Choroid plexus epithelial cell (primary cell): ENCODE data around the gene SLX4.

Source experiments
- DNase-seq: peaks from one replicate; pipeline ENCODE4 v3.0.0-alpha.2; 2010; ENCODE audit warnings: low read depth
- H3K4me3 ChIP-seq: 2 replicates; pipeline ENCODE4 v1.5.1; 2011; ENCODE audit warnings: low read depth, mild to moderate bottlenecking, control low read depth, low read length, moderate library complexity
- TF ChIP-seq, protein P1 (sequence below): conservative IDR thresholded peaks from 2 replicates; pipeline ENCODE4 v1.5.1; 2011; ENCODE audit warnings: low read depth, mild to moderate bottlenecking, control low read depth, inconsistent platforms, low read length, moderate library complexity

Gene SLX4

DNA sequence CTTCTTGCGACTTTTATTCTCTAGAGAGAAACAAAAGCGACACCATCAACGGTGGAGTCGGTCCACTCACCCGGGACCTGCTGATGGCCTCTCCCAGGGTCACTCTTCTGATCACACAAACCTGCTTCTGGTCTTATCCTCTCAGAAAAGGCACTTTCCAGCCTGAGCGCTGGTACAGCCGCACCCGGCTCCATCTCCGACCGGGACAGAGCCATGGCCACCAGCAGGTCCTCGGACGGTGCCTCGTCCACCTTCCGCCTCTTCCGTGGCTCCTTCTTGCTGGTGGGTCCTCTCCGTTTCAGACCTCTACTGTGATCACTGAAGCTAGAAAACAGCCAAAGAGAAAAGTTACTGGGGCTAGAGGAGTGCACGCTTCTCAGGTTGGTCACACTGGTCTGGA lies 13.7 kb downstream of the SLX4 start:
- no peak for DNase-seq
- TF ChIP-seq, protein P1, sequence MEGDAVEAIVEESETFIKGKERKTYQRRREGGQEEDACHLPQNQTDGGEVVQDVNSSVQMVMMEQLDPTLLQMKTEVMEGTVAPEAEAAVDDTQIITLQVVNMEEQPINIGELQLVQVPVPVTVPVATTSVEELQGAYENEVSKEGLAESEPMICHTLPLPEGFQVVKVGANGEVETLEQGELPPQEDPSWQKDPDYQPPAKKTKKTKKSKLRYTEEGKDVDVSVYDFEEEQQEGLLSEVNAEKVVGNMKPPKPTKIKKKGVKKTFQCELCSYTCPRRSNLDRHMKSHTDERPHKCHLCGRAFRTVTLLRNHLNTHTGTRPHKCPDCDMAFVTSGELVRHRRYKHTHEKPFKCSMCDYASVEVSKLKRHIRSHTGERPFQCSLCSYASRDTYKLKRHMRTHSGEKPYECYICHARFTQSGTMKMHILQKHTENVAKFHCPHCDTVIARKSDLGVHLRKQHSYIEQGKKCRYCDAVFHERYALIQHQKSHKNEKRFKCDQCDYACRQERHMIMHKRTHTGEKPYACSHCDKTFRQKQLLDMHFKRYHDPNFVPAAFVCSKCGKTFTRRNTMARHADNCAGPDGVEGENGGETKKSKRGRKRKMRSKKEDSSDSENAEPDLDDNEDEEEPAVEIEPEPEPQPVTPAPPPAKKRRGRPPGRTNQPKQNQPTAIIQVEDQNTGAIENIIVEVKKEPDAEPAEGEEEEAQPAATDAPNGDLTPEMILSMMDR: no peak
- no peak overlapping the region for H3K4me3 ChIP-seq

DNA sequence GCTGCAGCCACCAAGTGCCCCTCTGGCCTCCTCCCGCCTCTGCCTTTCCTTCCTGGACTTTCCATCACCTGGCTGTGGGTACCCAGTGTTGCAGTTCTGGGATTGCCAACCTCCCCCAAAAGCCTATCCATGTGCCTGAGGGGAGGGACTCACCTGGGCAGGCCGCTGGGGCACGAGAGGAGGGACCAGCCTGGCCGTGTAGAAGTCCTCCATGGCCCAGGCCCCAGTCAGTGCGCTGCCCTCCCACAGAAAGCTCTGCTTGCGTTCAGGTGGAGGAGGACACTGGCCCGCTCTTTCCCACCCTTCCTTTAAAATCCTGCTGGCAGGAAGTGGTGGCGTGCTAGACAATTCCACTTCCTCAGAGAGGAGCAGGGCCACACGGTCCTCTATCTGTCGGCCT lies 14.2 kb downstream of the SLX4 start:
- no peak overlapping the region for H3K4me3 ChIP-seq
- TF ChIP-seq, protein P1: no peak
- DNase-seq: no peak

DNA sequence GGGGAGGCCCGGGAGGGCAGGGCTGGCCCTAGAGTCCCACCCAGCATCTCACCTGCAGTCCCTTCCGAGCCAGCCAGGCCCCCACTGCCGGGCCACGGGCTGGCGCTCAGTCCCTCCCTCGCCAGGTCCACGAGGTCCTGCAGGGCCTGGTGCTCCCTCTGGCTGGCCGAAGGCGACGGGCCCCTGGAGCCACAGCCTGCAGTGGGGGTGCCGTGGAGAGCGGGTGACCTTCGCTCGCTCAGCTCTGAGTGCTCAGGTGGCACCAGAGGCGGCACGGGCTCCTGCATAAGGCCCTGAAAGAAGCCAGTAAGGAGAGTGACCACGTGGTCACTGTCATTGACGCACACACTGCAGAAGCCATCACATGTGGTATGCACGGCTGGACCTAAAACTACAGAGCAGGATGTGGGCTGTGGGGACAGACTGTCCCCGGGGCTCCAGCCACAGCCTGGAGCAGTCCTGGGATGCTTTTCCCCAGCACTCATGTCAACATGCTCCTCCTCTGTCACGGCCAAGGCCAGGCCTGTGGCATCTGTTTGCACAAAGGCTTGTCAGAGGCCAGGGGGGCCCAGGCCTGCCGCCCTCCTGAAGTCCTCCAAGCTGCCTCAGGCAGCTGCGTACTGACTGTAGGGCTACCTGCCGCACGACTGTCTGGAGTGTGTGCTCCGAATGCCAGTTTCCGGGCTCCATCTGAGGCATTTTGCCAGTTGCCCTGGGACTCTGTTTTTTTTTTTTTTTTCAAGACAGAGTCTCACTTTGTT lies 15.1 kb downstream of the SLX4 start:
- no peak overlapping the region for H3K4me3 ChIP-seq
- DNase-seq: no peak
- TF ChIP-seq, protein P1: no peak

DNA sequence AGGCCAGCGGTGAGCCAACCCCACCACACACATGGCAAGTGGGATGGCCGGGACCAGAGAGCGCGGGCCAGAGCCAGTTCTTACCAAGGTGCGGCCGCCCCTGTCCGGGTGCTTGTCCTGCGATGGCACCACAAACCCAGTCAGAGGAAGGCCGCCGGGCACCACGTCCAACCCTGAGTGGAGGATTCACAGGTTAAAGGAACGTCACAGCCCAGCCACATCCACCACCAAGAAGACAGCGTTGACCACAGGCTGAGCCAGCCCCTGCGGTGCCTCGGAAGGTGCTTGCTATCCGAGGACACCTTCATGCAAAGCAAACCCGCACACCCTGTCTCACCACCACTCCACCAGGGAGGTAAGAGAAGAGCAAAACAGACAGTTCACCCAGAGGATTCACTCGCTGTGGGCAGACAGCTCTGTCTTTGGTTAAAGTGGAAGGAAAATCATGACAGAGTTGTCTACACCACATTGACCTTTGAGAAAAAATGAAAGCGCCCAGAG lies 15.8 kb downstream of the SLX4 start:
- H3K4me3 ChIP-seq: no peak overlapping the region
- TF ChIP-seq, protein P1: no peak
- no peak for DNase-seq

DNA sequence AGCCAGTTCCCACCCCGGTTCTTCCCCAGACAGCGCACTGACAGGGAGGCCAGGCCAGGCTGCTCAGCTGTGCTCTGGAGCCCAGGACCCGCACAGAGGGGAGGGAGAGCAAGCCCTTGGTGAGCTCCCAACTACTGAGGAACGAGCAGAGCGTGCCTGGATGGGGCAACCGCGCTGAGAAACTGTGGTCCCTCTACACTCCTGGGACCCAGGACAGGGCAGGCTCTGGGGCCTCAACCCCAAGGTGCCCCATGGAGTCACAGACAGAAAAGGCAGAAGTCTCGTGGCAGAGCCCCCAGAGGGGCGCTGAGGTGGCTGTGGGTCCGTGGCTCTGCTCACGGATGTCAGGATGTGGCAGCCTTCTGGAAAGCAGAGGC lies 16.3 kb downstream of the SLX4 start:
- no peak overlapping the region for H3K4me3 ChIP-seq
- no peak for DNase-seq
- TF ChIP-seq, protein P1: no peak

DNA sequence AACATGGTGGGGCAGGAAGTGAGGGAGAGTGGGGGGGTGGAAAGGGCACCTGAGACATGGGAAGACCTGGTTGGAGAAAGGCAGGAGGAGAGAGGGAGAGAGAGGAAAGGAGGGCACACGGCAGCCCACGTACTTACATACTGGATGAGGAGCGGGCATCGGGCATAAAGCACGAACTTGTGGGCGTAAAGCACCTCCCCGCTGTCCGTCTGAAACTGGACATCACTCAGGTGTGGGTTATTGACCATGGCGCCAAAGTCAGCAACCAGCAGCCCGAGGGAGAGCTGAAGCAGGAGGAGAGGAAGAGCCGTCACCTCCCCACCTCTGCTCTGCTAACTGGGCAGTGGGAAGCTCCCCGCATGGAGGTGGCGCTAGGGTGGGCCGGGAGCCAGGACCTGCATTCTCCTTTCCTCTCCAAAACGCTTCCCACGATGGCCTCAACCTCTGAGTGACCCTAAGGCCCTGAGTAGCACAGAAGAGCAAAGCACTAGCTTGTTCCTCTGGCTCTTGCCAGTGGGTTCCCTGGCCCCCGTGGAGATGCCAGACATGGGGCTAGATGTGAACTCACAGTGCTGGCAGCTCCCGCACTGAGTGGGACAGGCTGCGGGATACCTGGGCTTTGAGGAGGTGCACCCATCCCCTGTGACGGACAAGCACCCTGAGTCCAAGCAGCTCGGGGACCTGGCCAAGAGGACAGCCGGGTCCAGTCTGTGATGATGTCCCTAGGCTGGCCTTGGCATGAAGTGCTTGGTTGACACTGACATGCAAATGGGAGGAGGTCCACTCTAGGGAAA lies 16.9 kb downstream of the SLX4 start:
- DNase-seq: no peak
- H3K4me3 ChIP-seq: no peak overlapping the region
- TF ChIP-seq, protein P1: no peak
